AG10803 (cell line): ENCODE results near the gene MYT1.
"Not testable (repeated sequence)": the region's sequence is repeated elsewhere in the genome, so short reads cannot be mapped to it uniquely, and the experiment has no call there.

Experiments used
- DNase-seq: peaks from one replicate; pipeline ENCODE4 v3.0.0; 2010; ENCODE audit warnings: low read depth
- H3K4me3 ChIP-seq: 2 replicates; pipeline ENCODE4 v1.5.1; 2011; ENCODE audit warnings: mild to moderate bottlenecking, low read length, control low read depth
- CTCF ChIP-seq: conservative IDR thresholded peaks from 2 replicates; pipeline ENCODE4 v1.5.1; 2011; ENCODE audit warnings: mild to moderate bottlenecking, low read length, control low read depth, inconsistent platforms

The MYT1 gene

GRCh38 chr20:64184795-64185194 is 20.5 kb downstream of the MYT1 start:
- H3K4me3 ChIP-seq = no peak overlapping the region
- no peak for TF ChIP-seq CTCF
- DNase-seq = no peak

GRCh38 chr20:64185276-64185900 is 21.1 kb downstream of the MYT1 start:
- H3K4me3 ChIP-seq = no peak overlapping the region
- DNase-seq = no peak
- TF ChIP-seq CTCF = no peak

- no peak for TF ChIP-seq CTCF
- H3K4me3 ChIP-seq = no peak overlapping the region
Measured at GRCh38 chr20:64186071-64186598, 21.9 kb downstream of the MYT1 start.

GRCh38 chr20:64187213-64187612 is 23.0 kb downstream of the MYT1 start:
- H3K4me3 ChIP-seq, DNase-seq: not testable (repeated sequence)

More at GRCh38 chr20:64186071-64186598, 21.9 kb downstream of the MYT1 start:
- DNase-seq = no peak

GRCh38 chr20:64188091-64188490 is 23.8 kb downstream of the MYT1 start:
- H3K4me3 ChIP-seq = no peak overlapping the region
- DNase-seq = no peak
- no peak for TF ChIP-seq CTCF

GRCh38 chr20:64188682-64189529 is 24.7 kb downstream of the MYT1 start:
- peak; percentile 29 for DNase-seq
- no peak overlapping the region for H3K4me3 ChIP-seq
- TF ChIP-seq CTCF = no peak

- no peak for DNase-seq
- no peak overlapping the region for H3K4me3 ChIP-seq
- TF ChIP-seq CTCF = no peak
Measured at GRCh38 chr20:64189530-64189966, 25.3 kb downstream of the MYT1 start.
